GM18951 (cell line): ENCODE data around the gene TNS1.

Experiments
- POLR2A ChIP-seq: IDR thresholded peaks from 4 replicates; pipeline ENCODE4 v1.6.1; 2011; ENCODE audit warnings: mild to moderate bottlenecking; ENCODE audit not compliant: insufficient read length, insufficient read depth; ENCODE audit errors: extremely low read depth
- in situ Hi-C: fragments of 300-500 bp; cut with MboI; formaldehyde crosslinking; loops from one replicate; pipeline ENCODE4 v1.12.0; 2022; ENCODE audit warnings: low sequenced_read_pairs, mixed read lengths, inconsistent platforms; ENCODE audit not compliant: unreplicated experiment

Gene TNS1

DNA sequence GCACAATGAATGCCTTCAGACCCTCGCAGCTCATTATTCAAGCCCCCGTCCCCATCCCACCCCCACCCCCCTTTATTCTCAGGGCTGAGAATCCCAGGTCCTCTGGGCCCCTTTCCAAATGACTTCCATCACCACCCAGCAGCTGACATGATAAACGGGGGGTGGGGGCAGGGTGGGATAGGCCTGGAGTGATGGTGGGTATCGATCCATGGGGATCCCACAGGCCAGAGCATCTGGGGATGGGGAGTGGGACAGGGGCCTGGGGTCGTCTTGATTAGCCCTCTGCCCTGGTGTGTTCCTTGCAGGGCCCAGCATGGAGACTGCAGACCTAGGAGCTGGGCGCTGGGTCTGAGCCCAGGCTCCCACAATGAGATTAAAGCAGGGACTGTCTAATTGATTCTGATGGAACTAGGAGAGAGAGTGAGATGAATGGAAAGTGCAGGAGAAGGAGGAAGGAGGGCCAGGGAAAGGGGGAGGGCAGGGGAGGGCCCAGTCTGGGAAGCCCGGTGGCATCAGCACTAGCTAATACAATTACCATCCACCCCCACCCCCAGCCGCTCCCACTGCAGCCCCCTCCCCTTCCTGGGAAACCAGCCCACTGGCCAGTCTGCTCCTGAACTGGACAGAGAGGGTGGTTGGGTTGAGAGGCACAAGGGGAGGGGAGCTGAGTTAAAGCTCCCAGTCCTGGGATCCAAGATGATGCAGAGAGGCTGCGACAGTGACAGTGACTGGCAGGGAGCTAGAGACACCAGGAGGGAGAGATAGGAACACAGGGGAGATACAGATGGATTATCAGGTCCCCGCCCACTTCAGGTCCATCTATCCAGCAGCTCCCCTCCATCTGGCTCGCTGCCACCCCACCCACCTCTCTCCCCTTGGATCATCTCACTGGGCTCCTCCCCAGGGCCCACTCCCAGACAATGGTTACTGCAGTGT is 13.1 kb upstream of the TNS1 start:
- in situ Hi-C loops = no loop called here
- TF ChIP-seq POLR2A = no peak

DNA sequence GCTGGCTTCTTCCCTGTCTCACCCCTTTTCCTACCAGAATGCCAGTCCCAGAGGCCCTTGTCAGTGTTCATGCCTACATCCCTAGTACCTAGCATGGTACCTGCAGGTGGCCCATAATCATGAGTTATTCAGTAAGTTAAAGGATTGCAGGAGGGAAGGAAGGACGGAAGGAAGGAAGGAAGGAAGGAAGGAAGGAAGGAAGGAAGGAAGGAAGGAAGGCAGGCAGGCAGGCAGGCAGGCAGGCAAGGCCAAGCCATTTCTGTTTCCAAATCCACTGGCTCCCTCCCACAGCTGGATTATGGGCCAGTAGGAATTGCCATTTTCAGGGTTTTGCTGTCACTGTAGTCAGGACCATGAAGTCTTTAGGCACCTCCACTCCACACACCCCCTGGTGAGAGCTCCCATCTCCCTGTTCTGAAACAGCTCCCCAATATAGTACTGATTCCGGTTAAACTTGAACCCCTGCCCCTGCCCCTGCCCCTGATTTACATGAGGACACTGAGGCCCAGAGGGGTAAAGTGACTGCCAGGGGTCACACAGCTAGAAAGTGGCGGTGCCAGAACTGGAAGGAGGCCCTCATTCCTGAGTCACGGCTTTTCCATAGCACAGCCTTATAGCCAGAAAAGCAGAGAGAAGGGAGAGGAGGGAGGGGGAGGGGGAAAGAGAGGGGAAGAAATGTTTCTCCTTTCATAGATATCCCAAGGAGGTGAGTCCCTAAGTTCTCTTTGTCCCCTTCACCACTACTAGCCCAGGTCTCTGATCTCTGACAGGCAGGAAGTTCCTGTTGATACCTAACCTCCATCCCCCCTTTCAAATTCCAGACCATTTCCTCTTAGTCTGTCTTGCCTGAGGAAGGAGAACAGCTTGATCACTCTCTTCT is 12.2 kb upstream of the TNS1 start:
- TF ChIP-seq POLR2A = no peak
- in situ Hi-C loops = no loop called here

DNA sequence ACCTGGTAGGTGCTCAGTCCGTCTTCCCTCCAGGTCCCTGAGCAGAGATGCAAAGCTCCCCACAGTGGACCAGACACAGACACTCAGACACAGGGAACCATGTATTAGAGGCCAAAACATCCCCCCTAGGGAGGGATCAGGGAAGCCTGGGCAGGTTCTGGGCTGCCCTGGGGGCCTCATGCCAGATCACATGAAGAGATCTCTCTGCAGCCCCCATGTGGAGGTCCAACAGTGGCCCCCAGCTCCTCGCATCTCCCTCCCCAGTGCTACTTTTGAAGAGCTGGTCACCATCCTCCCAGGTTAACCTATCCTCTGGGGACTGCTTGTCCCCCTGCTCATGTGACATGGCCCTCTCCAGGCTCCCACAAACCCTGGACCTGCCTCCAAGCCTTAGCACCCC is 10.5 kb upstream of the TNS1 start:
- in situ Hi-C loops = no loop called here

DNA sequence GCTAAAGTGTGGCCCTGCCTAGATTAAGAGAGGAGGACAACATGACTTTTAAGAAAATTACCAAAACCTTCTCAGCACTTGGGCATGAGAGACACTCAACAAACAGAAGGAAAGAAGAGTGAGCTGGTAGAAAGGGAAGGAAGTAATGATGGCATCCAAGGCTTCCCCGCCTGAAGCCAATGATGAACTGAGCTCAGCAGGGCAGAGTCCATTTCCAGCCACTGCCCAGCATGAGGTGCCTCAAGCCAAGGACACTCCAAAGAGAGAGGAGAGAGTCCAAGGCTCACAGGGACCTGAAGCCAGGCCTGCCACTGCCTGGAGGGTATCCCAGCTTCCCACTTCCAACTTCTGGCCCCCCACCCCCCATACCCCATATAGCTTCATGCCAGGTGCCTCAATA is 9.5 kb upstream of the TNS1 start:
- in situ Hi-C loops = no loop called here
- TF ChIP-seq POLR2A = no peak

More for the DNA sequence above, 10.5 kb upstream of the TNS1 start:
- no peak for TF ChIP-seq POLR2A

DNA sequence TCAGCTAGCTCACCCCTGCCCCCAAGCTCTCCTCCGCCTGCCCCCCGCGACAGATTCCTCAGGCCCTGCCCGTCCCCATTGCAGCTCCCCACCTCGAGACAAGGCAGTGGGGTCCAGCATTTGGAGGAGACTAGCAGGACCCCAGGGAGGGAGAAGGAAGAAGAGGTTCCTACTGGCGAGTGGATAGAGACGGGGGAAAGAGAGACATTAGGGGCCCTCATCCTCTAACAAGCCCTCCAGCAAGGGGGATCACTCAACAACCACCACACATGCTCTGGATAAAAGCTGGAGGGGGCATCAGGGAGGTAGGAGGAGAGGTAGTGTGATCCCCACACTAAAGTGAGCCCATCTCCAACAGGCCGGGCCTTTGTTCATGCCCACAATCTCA is 8.9 kb upstream of the TNS1 start:
- TF ChIP-seq POLR2A = no peak
- in situ Hi-C loops = no loop called here

DNA sequence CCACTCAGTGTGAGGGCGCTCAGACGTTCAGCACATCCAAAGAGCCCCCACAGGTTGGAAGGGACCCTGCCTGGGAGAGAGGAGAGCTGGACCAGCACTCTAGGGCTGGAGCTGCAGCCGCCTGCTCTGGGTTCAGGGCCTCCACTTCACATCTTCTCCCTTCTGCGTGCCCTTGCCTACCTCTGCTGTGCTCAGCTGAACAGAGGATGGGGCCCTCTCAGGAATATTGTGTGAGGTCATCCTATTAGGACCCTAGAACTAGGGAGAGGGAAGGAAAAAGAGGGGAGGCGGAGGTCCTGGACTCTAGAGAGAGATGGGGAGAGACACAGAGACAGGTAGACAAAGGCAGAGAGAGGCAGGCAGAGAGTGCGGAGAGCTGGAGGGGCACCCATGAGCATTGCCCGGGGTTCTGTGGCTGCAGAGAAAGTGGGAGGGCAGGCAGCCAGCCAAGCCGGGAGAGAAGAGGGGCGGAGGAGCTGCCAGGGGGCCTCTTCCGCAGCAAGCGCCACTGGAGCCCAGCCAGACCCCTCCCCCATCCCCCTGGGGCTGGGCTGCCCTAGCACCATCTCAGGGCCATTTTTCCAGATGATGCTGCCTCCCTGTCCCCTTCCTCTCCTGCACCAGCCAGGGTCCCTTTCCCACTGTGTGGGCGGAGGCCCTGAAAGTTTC is 8.3 kb upstream of the TNS1 start:
- in situ Hi-C loops = no loop called here
- TF ChIP-seq POLR2A = no peak

DNA sequence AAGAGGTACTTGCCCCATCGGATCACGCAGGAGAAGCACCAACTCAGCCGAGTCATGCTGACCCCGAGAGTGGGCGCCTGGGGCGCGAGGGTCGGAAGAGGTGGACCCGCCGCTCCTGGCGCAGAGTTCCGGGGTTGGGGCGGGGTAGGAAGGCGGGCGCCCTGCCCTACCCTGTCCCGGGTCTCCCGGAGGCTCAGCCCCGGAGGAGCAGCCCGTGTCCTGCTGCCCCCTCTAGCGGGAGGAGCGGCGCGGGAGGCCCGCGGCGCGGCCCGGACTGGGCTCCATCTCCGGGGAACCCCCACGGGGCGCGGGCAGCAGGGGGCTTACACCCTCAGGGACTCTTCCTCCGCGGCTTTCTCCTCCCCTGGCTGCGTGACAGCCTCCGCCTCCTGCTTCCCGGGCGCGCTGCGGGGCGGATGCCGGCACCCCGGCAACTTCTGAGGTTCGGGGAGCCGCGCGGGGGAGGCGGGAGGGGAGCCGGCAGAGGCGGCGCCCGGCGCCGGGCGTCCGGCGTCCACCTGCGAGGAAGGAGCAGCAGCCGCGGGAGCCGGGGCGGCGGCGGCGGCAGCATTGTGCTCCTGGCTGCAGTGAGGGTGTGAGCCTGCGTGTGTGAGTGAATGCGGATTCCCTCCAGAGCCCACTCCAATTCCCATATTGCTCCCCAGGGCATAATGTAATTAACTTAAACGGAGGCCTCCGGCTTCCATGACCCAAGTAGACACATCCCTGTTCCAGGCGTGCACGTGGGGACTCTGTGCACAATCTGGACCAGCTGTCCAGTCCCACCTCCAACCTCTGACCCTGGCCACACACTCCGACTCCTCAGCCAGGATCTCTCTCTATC is 7.6 kb upstream of the TNS1 start:
- in situ Hi-C loops = no loop called here
- no peak for TF ChIP-seq POLR2A

DNA sequence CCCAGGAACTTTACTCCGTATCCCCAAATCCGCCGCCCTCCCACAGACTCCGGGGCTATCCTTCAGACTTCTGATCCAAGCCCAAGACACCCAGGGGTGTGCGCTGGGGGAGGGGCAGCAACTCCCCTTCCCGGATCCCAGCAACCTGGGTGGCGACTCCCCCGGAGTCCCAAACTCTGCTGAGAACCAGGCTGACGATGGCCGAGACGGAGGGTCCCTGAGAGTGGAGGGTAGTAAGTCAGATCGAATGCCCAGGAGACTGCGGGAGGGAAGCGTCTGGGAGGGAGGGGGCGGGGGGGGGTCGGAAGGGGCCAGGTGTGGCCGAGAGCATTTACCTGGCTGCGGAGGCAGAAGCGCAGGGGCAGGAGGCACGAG is 7.0 kb upstream of the TNS1 start:
- TF ChIP-seq POLR2A = no peak
- in situ Hi-C loops = no loop called here

DNA sequence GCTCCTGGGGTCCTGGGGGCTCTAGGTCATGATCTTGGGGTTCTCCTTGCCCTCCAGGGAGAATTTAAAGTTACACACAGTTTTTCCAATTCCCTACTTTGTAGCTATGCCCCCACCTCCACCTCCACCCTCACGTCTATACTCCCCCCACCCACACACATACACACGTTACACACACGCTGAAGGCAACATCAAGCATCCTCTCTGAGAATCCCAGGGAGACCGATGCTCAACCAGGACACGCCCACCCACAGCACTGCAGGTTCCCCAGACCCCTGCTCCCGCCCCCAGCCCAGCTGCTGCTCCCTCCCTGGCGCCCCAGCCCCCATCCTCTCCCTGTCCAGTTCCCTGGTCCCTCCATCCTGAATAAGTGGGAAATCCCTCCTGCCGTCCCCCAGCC is 6.4 kb upstream of the TNS1 start:
- in situ Hi-C loops = no loop called here

DNA sequence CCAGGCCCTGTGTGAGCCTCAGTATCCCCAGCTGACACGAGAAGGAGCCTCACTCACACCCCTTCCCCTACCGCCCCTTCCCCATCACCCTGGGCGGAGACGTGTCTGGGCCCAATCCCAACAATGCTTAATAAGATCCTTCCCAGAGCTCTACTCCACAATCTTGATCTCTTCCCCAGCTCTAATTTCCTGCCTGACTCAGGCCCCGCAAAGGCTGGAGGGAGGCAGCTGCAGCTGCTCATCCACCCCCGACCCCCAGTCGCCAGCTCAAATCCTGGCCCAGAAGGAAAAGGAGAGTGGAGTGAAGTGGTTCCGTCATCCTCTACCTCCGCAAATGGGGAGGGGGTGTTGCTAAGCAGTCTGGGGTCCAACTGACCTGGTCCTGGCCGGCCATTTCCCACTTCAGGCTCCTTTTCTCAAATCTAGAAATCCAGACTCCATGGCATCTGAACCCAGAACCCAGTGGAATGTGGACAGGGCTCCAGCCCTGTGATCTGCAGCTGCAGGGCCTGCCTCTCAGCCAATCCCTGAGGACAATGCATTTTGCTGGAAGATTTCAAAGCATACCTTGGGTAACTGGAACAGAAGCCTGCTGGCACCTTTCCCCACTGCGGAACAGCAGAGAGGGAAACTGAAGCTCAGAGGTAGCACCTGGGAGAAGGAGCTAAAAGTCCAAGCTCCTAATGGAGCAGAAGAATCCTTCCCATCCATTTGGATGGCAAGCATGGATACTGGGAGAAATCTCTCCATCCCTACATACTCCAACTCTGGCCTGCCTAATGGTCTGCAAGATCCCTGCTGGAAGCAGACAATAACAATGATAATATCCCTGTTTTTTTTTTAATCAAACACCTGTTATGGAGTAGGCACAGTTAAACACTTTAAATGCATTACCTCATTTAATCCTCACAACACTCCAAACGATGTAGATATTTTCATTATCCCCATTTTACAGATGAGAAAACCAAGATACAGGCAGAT is 5.6 kb upstream of the TNS1 start:
- no peak for TF ChIP-seq POLR2A

More for the DNA sequence above, 6.4 kb upstream of the TNS1 start:
- no peak for TF ChIP-seq POLR2A

DNA sequence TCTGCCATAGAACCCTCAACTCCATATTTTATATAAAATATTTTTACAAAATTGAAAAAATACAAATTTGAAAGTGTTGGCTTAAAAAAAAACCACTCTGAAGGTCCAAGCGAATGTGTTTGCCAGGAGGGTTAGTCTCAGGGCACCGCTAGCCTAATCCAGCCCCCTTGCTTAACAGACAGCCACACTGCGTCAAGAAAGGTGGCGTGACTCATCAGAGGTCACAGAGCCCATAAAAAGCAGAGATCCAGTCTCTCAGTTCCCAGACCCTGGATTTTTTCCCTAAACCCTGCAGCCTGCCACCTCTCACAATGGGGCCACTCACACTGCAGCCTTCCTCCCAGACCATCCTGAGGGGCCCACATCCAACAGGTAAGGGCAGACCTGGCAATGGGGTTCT is 3.9 kb upstream of the TNS1 start:
- in situ Hi-C loops = no loop called here
- no peak for TF ChIP-seq POLR2A

More for the DNA sequence above, 5.6 kb upstream of the TNS1 start:
- in situ Hi-C loops = no loop called here
